Hepatocyte (in vitro differentiated cells): ENCODE measurements around the gene TPCN2. TPM values are rescaled to one million over a fixed set of nuclear protein-coding genes. Genes with fewer than 3 reads are reported as not detected.

Experiments used
- DNase-seq: peaks from one replicate; pipeline ENCODE4 v3.0.0-alpha.2; 2016; ENCODE audit warnings: low spot score
- H2AFZ ChIP-seq: fragments of 200-600 bp; sonication (generic); 2 replicates; pipeline ENCODE4 v1.6.0; 2016; ENCODE audit warnings: antibody characterized with exemption, mild to moderate bottlenecking
- H3K27ac ChIP-seq: fragments of 200-600 bp; sonication (generic); 2 replicates; pipeline ENCODE4 v1.5.1; 2016; ENCODE audit warnings: mild to moderate bottlenecking
- H3K27me3 ChIP-seq: fragments of 200-600 bp; sonication (generic); 2 replicates; pipeline ENCODE4 v1.6.1; 2016
- H3K36me3 ChIP-seq: fragments of 200-600 bp; sonication (generic); replicated peaks from 2 replicates; pipeline ENCODE4 v1.5.1; 2016; ENCODE audit warnings: low read depth; ENCODE audit not compliant: insufficient read depth
- H3K4me1 ChIP-seq: fragments of 200-600 bp; sonication (generic); 2 replicates; pipeline ENCODE4 v1.5.1; 2016; ENCODE audit warnings: mild to moderate bottlenecking, moderate library complexity; ENCODE audit not compliant: insufficient read depth
- H3K4me2 ChIP-seq: fragments of 200-600 bp; sonication (generic); 2 replicates; pipeline ENCODE4 v1.6.0; 2016
- H3K4me3 ChIP-seq: fragments of 200-600 bp; sonication (generic); 2 replicates; pipeline ENCODE4 v1.5.1; 2016; ENCODE audit warnings: mild to moderate bottlenecking
- H3K79me2 ChIP-seq: fragments of 200-600 bp; sonication (generic); 2 replicates; pipeline ENCODE4 v1.6.0; 2017; ENCODE audit warnings: mild to moderate bottlenecking
- H3K9me2 ChIP-seq: fragments of 200-600 bp; sonication (generic); replicated peaks from 2 replicates; pipeline ENCODE4 v1.6.0; 2017; ENCODE audit warnings: mild to moderate bottlenecking; ENCODE audit not compliant: insufficient read depth
- H3K9me3 ChIP-seq: fragments of 200-600 bp; sonication (generic); 2 replicates; pipeline ENCODE4 v1.5.1; 2016; ENCODE audit warnings: low read depth, mild to moderate bottlenecking
- H4K20me1 ChIP-seq: fragments of 200-600 bp; sonication (generic); 2 replicates; pipeline ENCODE4 v1.6.0; 2016; ENCODE audit warnings: mild to moderate bottlenecking; ENCODE audit not compliant: insufficient read depth, poor library complexity, severe bottlenecking
- CTCF ChIP-seq: fragments of 200-600 bp; sonication (generic); IDR thresholded peaks from 2 replicates; pipeline ENCODE4 v1.5.1; 2016; ENCODE audit warnings: antibody characterized with exemption, mild to moderate bottlenecking; ENCODE audit not compliant: poor library complexity
- EZH2 ChIP-seq: fragments of 200-600 bp; sonication (generic); IDR thresholded peaks from 2 replicates; pipeline ENCODE4 v1.6.1; 2016; ENCODE audit warnings: antibody characterized with exemption, mild to moderate bottlenecking, borderline replicate concordance
- EZH2phosphoT487 ChIP-seq: fragments of 200-600 bp; sonication (generic); IDR thresholded peaks from one replicate; pipeline ENCODE4 v1.6.1; 2018; ENCODE audit warnings: antibody characterized with exemption, mild to moderate bottlenecking, low read depth, moderate library complexity; ENCODE audit not compliant: unreplicated experiment, severe bottlenecking
- WGBS: methylation state at CpG from one replicate; pipeline ENCODE4 v1.1.6; 2016; ENCODE audit warnings: low lambda C conversion rate; ENCODE audit errors: missing lambda C conversion rate; 5-methylcytosine and 5-hydroxymethylcytosine counted together
- polyA plus RNA-seq: library from polyadenylated mRNA; unstranded; fragments of >200 nt; fragmentation: Nextera tagmentation; extraction: Ambion mirVana; gene quantifications from 2 replicates; pipeline ENCODE4 v1.2.1, GENCODE V29; 2016
- total RNA-seq: library from RNA; depleted of rRNA; stranded (reverse); fragments of >200 nt; gene quantifications from 2 replicates; pipeline ENCODE4 v1.2.3, GENCODE V29; 2014

Gene TPCN2
- total and polyA plus RNA-seq, 2 experiments from 2014 or later, result 16.6 to 21.3 TPM

- no peaks in the 10 kb centered on the region for H3K36me3 ChIP-seq
- H3K4me3 ChIP-seq, result no peak overlapping the region
- WGBS, result 93% methylated on average over 33 of the region's 34 CpGs
These were observed 14.3 kb downstream of the TPCN2 start for GRCh38 chr11:69062873-69063651.

GRCh38 chr11:69063652-69064260, 15.0 kb downstream of the TPCN2 start:
- Histone ChIP-seq H3K9me3 (no peaks in the 10 kb centered on the region), H3K9me2 (no peaks in the 10 kb centered on the region), H3K79me2 (peaks cover 4% of the 10 kb centered on the region), H3K36me3 (no peaks in the 10 kb centered on the region), H3K4me1 (no peaks in the 10 kb centered on the region), H3K27ac (no peak overlapping the region), H4K20me1 (peaks cover 3% of the 10 kb centered on the region), H3K4me2 (no peak overlapping the region), H3K27me3 (no peaks in the 10 kb centered on the region), H2AFZ (no peak overlapping the region), H3K4me3 (no peak overlapping the region)
- no peak for TF ChIP-seq CTCF
- no peak for TF ChIP-seq EZH2
- TF ChIP-seq EZH2phosphoT487, result no peak
- DNase-seq, result no peak
- WGBS, result 90% methylated on average over 13 of the region's 14 CpGs

More at GRCh38 chr11:69062873-69063651, 14.3 kb downstream of the TPCN2 start:
- H3K9me2 ChIP-seq, result no peaks in the 10 kb centered on the region
- no peak for DNase-seq
- TF ChIP-seq EZH2 (no peak), EZH2phosphoT487 (no peak), CTCF (no peak)
- H3K4me2 ChIP-seq, result no peak overlapping the region
- H3K27ac ChIP-seq, result no peak overlapping the region
- H4K20me1 ChIP-seq, result peaks cover 3% of the 10 kb centered on the region
- no peaks in the 10 kb centered on the region for H3K4me1 ChIP-seq
- H3K79me2 ChIP-seq, result peaks cover 5% of the 10 kb centered on the region
- H2AFZ ChIP-seq, result no peak overlapping the region
- no peaks in the 10 kb centered on the region for H3K9me3 ChIP-seq
- no peaks in the 10 kb centered on the region for H3K27me3 ChIP-seq

GRCh38 chr11:69064394-69064957, 15.7 kb downstream of the TPCN2 start:
- Histone ChIP-seq H3K9me2 (no peaks in the 10 kb centered on the region), H2AFZ (no peak overlapping the region), H3K4me2 (no peak overlapping the region), H3K27me3 (no peaks in the 10 kb centered on the region), H3K9me3 (no peaks in the 10 kb centered on the region), H3K79me2 (peaks cover 2% of the 10 kb centered on the region), H3K4me1 (no peaks in the 10 kb centered on the region), H4K20me1 (peaks cover 2% of the 10 kb centered on the region), H3K27ac (no peak overlapping the region), H3K4me3 (no peak overlapping the region), H3K36me3 (no peaks in the 10 kb centered on the region)
- no peak for TF ChIP-seq CTCF
- TF ChIP-seq EZH2phosphoT487, result no peak
- WGBS, result 98% methylated on average over 16 of the region's 16 CpGs
- DNase-seq, result no peak
